Measurements from ENCODE around the gene LRMDA. TPM values are rescaled to one million over a fixed set of nuclear protein-coding genes. Genes with fewer than 3 reads are reported as not detected.

LRMDA gene
- total and polyA plus RNA-seq, 2 of the 4 experiments (the other 2 are of a cell fraction): 0.07 TPM; not detected in 1

GRCh38 chr10:75662715-75663114 is 231.3 kb downstream of the LRMDA start:
- CTCF ChIA-PET: no interaction called here
- no peak overlapping the region for H4K5ac ChIP-seq (ENCODE audit: low read depth, low read length)
- no peak for ATAC-seq (ENCODE audit: low read depth)
- no TSS peak for BruUV-seq (replicated peaks)
- H3K56ac ChIP-seq (ENCODE audit: extremely low read depth, insufficient read depth, low read length): no peak overlapping the region
- no peaks in the 10 kb centered on the region for H3K9me3 ChIP-seq (ENCODE audit: control insufficient read depth, insufficient read depth, low read length)
- peaks cover 5% of the 10 kb centered on the region for H3K27me3 ChIP-seq (ENCODE audit: control insufficient read depth, insufficient read depth, low read length)
- no peak overlapping the region for H3K4me3 ChIP-seq (ENCODE audit: insufficient read depth, low read depth, low read length)
- in situ Hi-C loops (cut with MboI; ENCODE audit: low sequenced_read_pairs) (no loop called here), intact Hi-C loops (cut with micrococcal nuclease) (no loop called here), dilution Hi-C loops (cut with HindIII; ENCODE audit: low sequenced_read_pairs, unreplicated experiment) (no loop called here)
- 60% methylated on average over 1 of the region's 3 CpGs; no CpG with 5 or more reads in 1 of the 2 experiments for WGBS, 2 experiments (ENCODE audit: extremely low coverage in 2 of 2, insufficient read length in 1 of 2)
- H3K4me2 ChIP-seq (ENCODE audit: low read depth, low read length): no peak overlapping the region
- H2AFZ ChIP-seq (replicated peaks; ENCODE audit: low read length, poor library complexity): no peak overlapping the region
- no peak overlapping the region for H2AK9ac ChIP-seq (replicated peaks; ENCODE audit: low read depth, low read length, poor library complexity)
- no peaks in the 10 kb centered on the region for H3K4me1 ChIP-seq (ENCODE audit: control insufficient read depth, insufficient read depth, low read length)
- H4K8ac ChIP-seq (ENCODE audit: low read depth in 2 of 2, low read length in 2 of 2): no peak overlapping the region
- no peak overlapping the region for H2BK15ac ChIP-seq (ENCODE audit: low read depth, low read length)
- no peak overlapping the region for H3K14ac ChIP-seq (replicated peaks; ENCODE audit: low read depth, low read length)
- H2BK5ac ChIP-seq (ENCODE audit: low read depth, low read length, poor library complexity, severe bottlenecking): no peak overlapping the region
- H3K9ac ChIP-seq (ENCODE audit: low read depth, low read length): no peak overlapping the region
- DNase-seq: no peak
- no peaks in the 10 kb centered on the region for H4K20me1 ChIP-seq (ENCODE audit: insufficient read depth, low read length)
- no peaks in the 10 kb centered on the region for H3K36me3 ChIP-seq (ENCODE audit: control insufficient read depth, insufficient read depth, low read length)
- no peak overlapping the region for H2AK5ac ChIP-seq (ENCODE audit: low read depth, low read length)
- H3K4ac ChIP-seq (ENCODE audit: low read depth, low read length): no peak overlapping the region
- no peaks in the 10 kb centered on the region for H3K9me1 ChIP-seq (ENCODE audit: insufficient read depth, low read length)
- H4K91ac ChIP-seq (ENCODE audit: insufficient read depth, low read depth, low read length): no peak overlapping the region
- no peak overlapping the region for H3K23ac ChIP-seq (ENCODE audit: low read depth, low read length)
- TF ChIP-seq SMC3 (IDR thresholded peaks at IDR 0.05; ENCODE audit: low read depth, low read length) (no peak), CHD1 (IDR thresholded peaks at IDR 0.05; ENCODE audit: low read depth, low read length) (no peak), MXI1 (IDR thresholded peaks at IDR 0.05; ENCODE audit: borderline replicate concordance, low read depth, low read length) (no peak), USF2 (IDR thresholded peaks at IDR 0.05; ENCODE audit: low read depth, low read length) (no peak), NFE2L2 (IDR thresholded peaks at IDR 0.05; ENCODE audit: low read depth, low read length) (no peak), CTCF (conservative IDR thresholded peaks at IDR 0.05; ENCODE audit: low read depth, low read length) (no peak), POLR2A (IDR thresholded peaks at IDR 0.05; ENCODE audit: low read depth, low read length) (no peak), BHLHE40 (IDR thresholded peaks at IDR 0.05; ENCODE audit: low read depth, low read length) (no peak), RAD21 (IDR thresholded peaks at IDR 0.05; ENCODE audit: low read length) (no peak), ELK1 (IDR thresholded peaks at IDR 0.05; ENCODE audit: borderline replicate concordance, low read depth, low read length) (no peak), FOS (IDR thresholded peaks at IDR 0.05; ENCODE audit: low read depth, low read length) (no peak), RCOR1 (IDR thresholded peaks at IDR 0.05; ENCODE audit: insufficient replicate concordance, low read length) (no peak), MAFK (IDR thresholded peaks at IDR 0.05; ENCODE audit: low read depth, low read length) (no peak)
- POLR2A ChIA-PET (ENCODE audit: unreplicated experiment): no interaction called here
- no peak overlapping the region for H2BK20ac ChIP-seq (ENCODE audit: low read depth, low read length)
- H3K27ac ChIP-seq (ENCODE audit: insufficient read depth, low read length): no peak overlapping the region
- no peaks in the 10 kb centered on the region for H3K79me1 ChIP-seq (ENCODE audit: low read depth in 1 of 2, low read length in 2 of 2)
- H2BK120ac ChIP-seq (ENCODE audit: low read depth, low read length): no peak overlapping the region
- no peak overlapping the region for H3K18ac ChIP-seq (ENCODE audit: low read depth, low read length)

Data from IMR-90 (cell line).